H1 (cell line): ENCODE data around the gene CUTA. TPM values are rescaled to one million over a fixed set of nuclear protein-coding genes. Genes with fewer than 3 reads are reported as not detected.

ENCODE experiments used
- CTCF ChIA-PET: fragments of 300-600 bp; sonication (Branson Sonifier 250); formaldehyde crosslinking; loops from one replicate; lab custom pipeline; 2021; ENCODE audit not compliant: partially characterized antibody; lab: Charles Lee
- POLR2A ChIA-PET: fragments of 300-600 bp; sonication (Branson Sonifier 250); formaldehyde crosslinking; loops from one replicate; lab custom pipeline; 2021; ENCODE audit warnings: inconsistent platforms; ENCODE audit not compliant: partially characterized antibody; lab: Charles Lee
- DNase-seq, 2 experiments: peaks; one replicate each; pipeline versions ENCODE4 v3.0.0 to v3.0.0-alpha.2; 2010 to 2022; ENCODE audit warnings: low spot score in 2 of 2, low read depth in 1 of 2, mixed read lengths in 1 of 2
- FAIRE-seq: peaks from 2 replicates; lab custom pipeline; 2011; peaks lifted over from hg19 to GRCh38; lab: Jason Lieb, UNC
- H2AFZ ChIP-seq: 2 replicates; pipeline ENCODE4 v1.8.1; 2012; ENCODE audit warnings: low read length, inconsistent platforms
- H2AK5ac ChIP-seq: 2 replicates; pipeline ENCODE4 v1.6.1; 2013; ENCODE audit warnings: low read depth, low read length
- H2BK120ac ChIP-seq: replicated peaks from 2 replicates; pipeline ENCODE3; 2013; ENCODE audit warnings: low read depth, low read length, inconsistent platforms
- H2BK12ac ChIP-seq: 2 replicates; pipeline ENCODE4 v1.6.1; 2013; ENCODE audit warnings: low read depth, low read length
- H2BK15ac ChIP-seq: 2 replicates; pipeline ENCODE4 v1.6.1; 2013; ENCODE audit warnings: low read length
- H2BK20ac ChIP-seq: 2 replicates; pipeline ENCODE4 v1.6.1; 2013; ENCODE audit warnings: low read length
- H2BK5ac ChIP-seq: 2 replicates; pipeline ENCODE4 v1.6.1; 2013; ENCODE audit warnings: low read depth, low read length
- H3K14ac ChIP-seq: 2 replicates; pipeline ENCODE4 v1.6.1; 2013; ENCODE audit warnings: inconsistent platforms; ENCODE audit not compliant: insufficient read length
- H3K18ac ChIP-seq: 2 replicates; pipeline ENCODE4 v1.6.1; 2013; ENCODE audit warnings: low read length; ENCODE audit errors: extremely low read depth
- H3K23ac ChIP-seq: 2 replicates; pipeline ENCODE4 v1.6.1; 2013; ENCODE audit warnings: inconsistent platforms; ENCODE audit not compliant: insufficient read length
- H3K23me2 ChIP-seq: 2 replicates; pipeline ENCODE4 v1.6.1; 2013; ENCODE audit warnings: low read depth, low read length
- H3K27ac ChIP-seq: 2 replicates; pipeline ENCODE4 v1.6.1; 2011; ENCODE audit warnings: low read depth, low read length, inconsistent platforms
- H3K27me3 ChIP-seq, 4 experiments: replicated peaks in 1 of 4; 1 replicate in 1 of 4; 2 replicates in 3 of 4; pipeline versions ENCODE4 v1.6.1 to v1.8.1; 2011 to 2013; ENCODE audit warnings: low read length in 3 of 4, mild to moderate bottlenecking in 3 of 4, inconsistent platforms in 2 of 4, mixed read lengths in 2 of 4, moderate library complexity in 1 of 4; ENCODE audit not compliant: control insufficient read depth in 3 of 4, insufficient read depth in 3 of 4; ENCODE audit errors: extremely low read depth in 1 of 4
- H3K36me3 ChIP-seq, 4 experiments: 2 replicates each; pipeline versions ENCODE4 v1.6.1 to v1.8.1; 2011 to 2013; ENCODE audit warnings: mild to moderate bottlenecking in 4 of 4, low read length in 3 of 4, moderate library complexity in 2 of 4, control low read depth in 1 of 4, inconsistent platforms in 1 of 4; ENCODE audit not compliant: insufficient read depth in 4 of 4, control insufficient read depth in 2 of 4
- H3K4ac ChIP-seq: replicated peaks from 2 replicates; pipeline ENCODE3; 2013; ENCODE audit warnings: low read length, low read depth, mixed read lengths, inconsistent platforms; ENCODE audit not compliant: insufficient read length
- H3K4me1 ChIP-seq, 4 experiments: replicated peaks in 1 of 4; 1 replicate in 1 of 4; 2 replicates in 3 of 4; pipeline versions ENCODE4 v1.6.1 to v1.8.1; 2011 to 2013; ENCODE audit warnings: low read length in 3 of 4, inconsistent platforms in 2 of 4, mixed read lengths in 1 of 4; ENCODE audit not compliant: insufficient read depth in 4 of 4, control insufficient read depth in 3 of 4
- H3K4me2 ChIP-seq, 2 experiments: 2 replicates each; pipeline versions ENCODE4 v1.6.1 to v1.8.1; 2011 to 2013; ENCODE audit warnings: low read depth in 2 of 2, low read length in 2 of 2, control low read depth in 1 of 2, inconsistent platforms in 1 of 2, mild to moderate bottlenecking in 1 of 2; ENCODE audit not compliant: insufficient read depth in 1 of 2
- H3K4me3 ChIP-seq, 4 experiments: fragments of 200-600, 300-600 bp in 1 of 4; sonication (generic), shearing (Covaris generic), sonication (Bioruptor Twin) in 1 of 4; 2 replicates each; pipeline versions ENCODE4 v1.5.1 to v1.8.1; 2011 to 2016; ENCODE audit warnings: low read length in 4 of 4, low read depth in 3 of 4, control low read depth in 2 of 4, inconsistent platforms in 2 of 4, mild to moderate bottlenecking in 2 of 4, mixed read lengths in 1 of 4, moderate library complexity in 1 of 4; ENCODE audit not compliant: insufficient read depth in 2 of 4; ENCODE audit errors: extremely low read depth in 1 of 4
- H3K56ac ChIP-seq: replicated peaks from 2 replicates; pipeline ENCODE3; 2013; ENCODE audit warnings: low read depth, mild to moderate bottlenecking, mixed read lengths, low read length, inconsistent platforms; ENCODE audit not compliant: insufficient read length
- H3K79me1 ChIP-seq: 2 replicates; pipeline ENCODE4 v1.6.1; 2013; ENCODE audit warnings: low read depth, low read length, control low read depth
- H3K79me2 ChIP-seq, 2 experiments: 2 replicates each; pipeline versions ENCODE4 v1.6.1 to v1.8.1; 2012 to 2013; ENCODE audit warnings: low read length in 2 of 2, mild to moderate bottlenecking in 2 of 2, inconsistent platforms in 1 of 2; ENCODE audit not compliant: insufficient read depth in 2 of 2, control insufficient read depth in 1 of 2
- H3K9ac ChIP-seq, 4 experiments: replicated peaks in 1 of 4; 1 replicate in 1 of 4; 2 replicates in 3 of 4; pipeline versions ENCODE4 v1.6.1 to v1.8.1; 2011 to 2013; ENCODE audit warnings: low read depth in 3 of 4, low read length in 3 of 4, control low read depth in 2 of 4, mild to moderate bottlenecking in 2 of 4, moderate library complexity in 2 of 4, inconsistent platforms in 1 of 4; ENCODE audit errors: extremely low read depth in 1 of 4
- H3K9me3 ChIP-seq, 2 experiments: 2 replicates each; pipeline versions ENCODE4 v1.6.1 to v1.8.1; 2012 to 2013; ENCODE audit warnings: mild to moderate bottlenecking in 2 of 2, moderate library complexity in 2 of 2, control low read depth in 1 of 2, inconsistent platforms in 1 of 2, low read depth in 1 of 2, low read length in 1 of 2, mixed read lengths in 1 of 2; ENCODE audit not compliant: insufficient read depth in 2 of 2
- H4K20me1 ChIP-seq, 2 experiments: replicated peaks in 1 of 2; 2 replicates each; pipeline versions ENCODE3 to v1.8.1; 2011 to 2013; ENCODE audit warnings: inconsistent platforms in 2 of 2, low read length in 2 of 2, mild to moderate bottlenecking in 1 of 2; ENCODE audit not compliant: insufficient read depth in 2 of 2, control insufficient read depth in 1 of 2
- H4K5ac ChIP-seq: 2 replicates; pipeline ENCODE4 v1.6.1; 2013; ENCODE audit warnings: low read length, low read depth, mixed read lengths, inconsistent platforms; ENCODE audit not compliant: insufficient read length
- H4K8ac ChIP-seq: 2 replicates; pipeline ENCODE4 v1.8.0; 2013; ENCODE audit warnings: mild to moderate bottlenecking, moderate library complexity, low read length, inconsistent platforms; ENCODE audit not compliant: insufficient read depth; ENCODE audit errors: extremely low read depth
- H4K91ac ChIP-seq: replicated peaks from 2 replicates; pipeline ENCODE3; 2013; ENCODE audit warnings: low read length, mixed read lengths, inconsistent platforms; ENCODE audit not compliant: insufficient read length
- CTBP2 ChIP-seq: IDR thresholded peaks from 2 replicates; pipeline ENCODE4 v1.7.0; 2011; ENCODE audit warnings: borderline replicate concordance, mild to moderate bottlenecking, moderate library complexity, mixed read lengths, low read length; ENCODE audit not compliant: insufficient read depth, insufficient read length
- HDAC2 ChIP-seq, 2 experiments: fragments of 300-600 bp in 1 of 2; sonication (generic) in 1 of 2; IDR thresholded peaks; 2 replicates each; pipeline ENCODE4 v1.6.1; 2011 to 2012; ENCODE audit warnings: low read depth in 2 of 2, low read length in 2 of 2, mild to moderate bottlenecking in 2 of 2, moderate library complexity in 2 of 2, borderline replicate concordance in 1 of 2, inconsistent platforms in 1 of 2
- RBBP5 ChIP-seq: IDR thresholded peaks from 2 replicates; pipeline ENCODE4 v1.7.1; 2012; ENCODE audit warnings: low read depth, mild to moderate bottlenecking, inconsistent platforms, low read length, moderate library complexity, borderline replicate concordance
- RNF2 ChIP-seq: fragments of 200-900, 300-1000 bp; sonication (generic); IDR thresholded peaks from 2 replicates; pipeline ENCODE4 v1.7.1; 2016; ENCODE audit warnings: borderline replicate concordance, low read depth, mild to moderate bottlenecking, antibody characterized with exemption, low read length; ENCODE audit not compliant: poor library complexity, severe bottlenecking; ENCODE audit errors: missing control alignments
- whole genome bisulfite sequencing, 2 experiments: shearing (Covaris generic) in 1 of 2; methylation state at CpG; one replicate each; pipeline versions ENCODE4 v1.1.6 to v1.1.7; 2013 to 2015; ENCODE audit warnings: low lambda C conversion rate in 2 of 2, mixed read lengths in 2 of 2, inconsistent platforms in 1 of 2, low coverage in 1 of 2, missing lambda C conversion rate in 1 of 2; ENCODE audit not compliant: insufficient replicate concordance in 2 of 2, insufficient coverage in 1 of 2, insufficient read length in 1 of 2; ENCODE audit errors: extremely low coverage in 1 of 2, missing lambda C conversion rate in 1 of 2; 5-methylcytosine and 5-hydroxymethylcytosine counted together
- polyA plus RNA-seq, 7 experiments: library from polyadenylated mRNA; depleted of rRNA in 3 of 7; stranded (reverse) in 5 of 7; unstranded in 2 of 7; fragments of >200 nt in 5 of 7; fragments of 200-250 nt in 2 of 7; gene quantifications; 1 replicate in 5 of 7; 2 replicates in 1 of 7; 4 replicates in 1 of 7; pipeline versions ENCODE4 v1.2.1 to v1.2.3, GENCODE V29; 2011 to 2013; ENCODE audit warnings: missing spikeins in 2 of 7, mixed read lengths in 2 of 7
- total RNA-seq: library from RNA; stranded (reverse); fragmentation: NEBNext Ultra II Directional; extraction: Animal tissue kit (Norgen Biotek cat#: 25700); gene quantifications from 2 replicates; pipeline ENCODE4 v1.2.1, GENCODE V29; 2021

Gene CUTA
- total and polyA plus RNA-seq, 2 of the 8 experiments (the other 6 are each of a cell fraction or from before 2014, with no cell fraction given): 297 to 460 TPM

DNA sequence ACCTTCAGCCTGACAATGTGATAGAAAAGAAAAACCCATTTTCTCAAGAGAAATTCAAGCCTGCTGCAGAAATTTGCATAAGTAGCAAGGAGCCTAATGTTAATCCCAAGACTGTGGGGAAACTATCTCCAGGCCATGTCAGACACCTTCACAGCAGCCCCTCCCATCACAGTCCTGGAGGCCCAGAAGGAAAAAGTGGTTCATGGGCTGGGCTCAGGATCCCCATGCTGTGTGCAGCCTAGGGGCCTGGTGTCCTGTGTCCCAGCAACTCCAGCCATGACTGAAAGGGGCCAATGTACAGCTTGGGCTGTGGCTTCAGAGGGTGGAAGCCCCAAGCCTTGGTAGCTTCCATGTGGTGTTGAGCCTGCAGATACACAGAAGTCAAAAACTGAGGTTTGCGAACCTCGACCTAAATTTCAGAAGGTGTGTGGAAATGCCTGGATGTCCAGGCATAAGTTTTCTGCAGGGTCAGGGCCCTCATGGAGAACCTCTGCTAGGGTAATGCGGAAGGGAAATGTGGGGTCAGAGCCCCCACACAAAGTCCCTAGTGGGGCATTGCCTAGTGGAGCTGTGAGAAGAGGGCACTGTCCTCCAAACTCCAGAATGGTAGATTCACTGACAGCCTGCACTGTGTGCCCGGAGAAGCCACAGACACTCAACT is 48.3 kb upstream of the CUTA start:
- DNase-seq (no peak), FAIRE-seq (no peak)
- Histone ChIP-seq H3K9me3 (peaks cover 0 to 5% of the 10 kb centered on the region in 2 experiments; a peak in 1 of 4 replicates), H2AFZ (no peak overlapping the region), H2BK120ac (no peak overlapping the region), H3K36me3 (no peaks in the 10 kb centered on the region), H3K4ac (no peak overlapping the region), H3K14ac (no peak overlapping the region), H4K20me1 (no peaks in the 10 kb centered on the region), H3K9ac (no peak overlapping the region), H3K18ac (no peak overlapping the region), H4K5ac (no peak overlapping the region), H3K56ac (no peak overlapping the region), H3K4me3 (no peak overlapping the region), H3K23ac (no peak overlapping the region), H3K4me1 (no peaks in the 10 kb centered on the region), H3K79me2 (no peaks in the 10 kb centered on the region), H2BK20ac (no peak overlapping the region), H3K4me2 (no peak overlapping the region), H2BK5ac (no peak overlapping the region), H2BK15ac (no peak overlapping the region), H2AK5ac (no peak overlapping the region), H3K79me1 (no peaks in the 10 kb centered on the region), H2BK12ac (no peak overlapping the region), H3K27ac (no peak overlapping the region), H4K91ac (no peak overlapping the region), H3K23me2 (no peaks in the 10 kb centered on the region), H4K8ac (no peak overlapping the region), H3K27me3 (no peaks in the 10 kb centered on the region)
- ChIA-PET CTCF (interaction anchor here (1.2 kb wide), 1 partner anchor 12 kb away, joined by 5 read pairs; no protein-coding TSS in a partner anchor), POLR2A (interaction anchor here (1.5 kb wide), 1 partner anchor 11 kb away, joined by 8 read pairs; the partner anchor contains the start of gene ZBTB9)
- 93% methylated on average over 4 of the region's 4 CpGs; no CpG with 5 or more reads in 1 of the 2 experiments for WGBS, 2 experiments
- TF ChIP-seq HDAC2 (IDR thresholded peaks at IDR 0.05; ENCODE audit: borderline replicate concordance in 1 of 2, low read depth in 2 of 2, low read length in 2 of 2): no peak
- no peak for TF ChIP-seq RNF2
- TF ChIP-seq CTBP2: no peak
- TF ChIP-seq RBBP5: no peak
